ENCODE data around the gene NT5C1A. TPM values are rescaled to one million over a fixed set of nuclear protein-coding genes. Genes with fewer than 3 reads are reported as not detected.

Gene NT5C1A
- polyA plus RNA-seq, 2 of the 4 experiments (the other 2 are of a cell fraction): not detected

GRCh38 chr1:39652554-39652953, 19.4 kb downstream of the NT5C1A start:
- ChIA-PET CTCF (interaction anchor here (1.0 to 10.0 kb wide), 7 partner anchors 9 to 91 kb away, joined by 3 to 143 read pairs (median 6); partner anchors contain the start of gene NT5C1A), POLR2A (no interaction called here)
- Histone ChIP-seq H3K27ac (no peak overlapping the region), H3K4me1 (no peaks in the 10 kb centered on the region), H3K4me3 (no peak overlapping the region), H3K9me3 (no peaks in the 10 kb centered on the region), H3K4me2 (no peak overlapping the region)
- FAIRE-seq: no peak
- TF ChIP-seq BHLHE40 (IDR thresholded peaks at IDR 0.05; ENCODE audit: low read depth, low read length): no peak
- no peak for TF ChIP-seq EP300 (IDR thresholded peaks at IDR 0.05)
- TF ChIP-seq, protein P1, sequence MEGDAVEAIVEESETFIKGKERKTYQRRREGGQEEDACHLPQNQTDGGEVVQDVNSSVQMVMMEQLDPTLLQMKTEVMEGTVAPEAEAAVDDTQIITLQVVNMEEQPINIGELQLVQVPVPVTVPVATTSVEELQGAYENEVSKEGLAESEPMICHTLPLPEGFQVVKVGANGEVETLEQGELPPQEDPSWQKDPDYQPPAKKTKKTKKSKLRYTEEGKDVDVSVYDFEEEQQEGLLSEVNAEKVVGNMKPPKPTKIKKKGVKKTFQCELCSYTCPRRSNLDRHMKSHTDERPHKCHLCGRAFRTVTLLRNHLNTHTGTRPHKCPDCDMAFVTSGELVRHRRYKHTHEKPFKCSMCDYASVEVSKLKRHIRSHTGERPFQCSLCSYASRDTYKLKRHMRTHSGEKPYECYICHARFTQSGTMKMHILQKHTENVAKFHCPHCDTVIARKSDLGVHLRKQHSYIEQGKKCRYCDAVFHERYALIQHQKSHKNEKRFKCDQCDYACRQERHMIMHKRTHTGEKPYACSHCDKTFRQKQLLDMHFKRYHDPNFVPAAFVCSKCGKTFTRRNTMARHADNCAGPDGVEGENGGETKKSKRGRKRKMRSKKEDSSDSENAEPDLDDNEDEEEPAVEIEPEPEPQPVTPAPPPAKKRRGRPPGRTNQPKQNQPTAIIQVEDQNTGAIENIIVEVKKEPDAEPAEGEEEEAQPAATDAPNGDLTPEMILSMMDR (IDR thresholded peaks at IDR 0.05): no peak
- no peak for TF ChIP-seq CBX2 (IDR thresholded peaks at IDR 0.05; ENCODE audit: borderline replicate concordance, low read depth)
- no peak for TF ChIP-seq GATA3 (IDR thresholded peaks at IDR 0.05; ENCODE audit: borderline replicate concordance)
- TF ChIP-seq HOXB13 (CRISPR knock-in tag; IDR thresholded peaks at IDR 0.05; ENCODE audit: low read depth): no peak
- TF ChIP-seq CHD4 (IDR thresholded peaks at IDR 0.05; ENCODE audit: borderline replicate concordance): no peak
- TF ChIP-seq SMC3 (IDR thresholded peaks at IDR 0.05): no peak
- TF ChIP-seq HES2 (IDR thresholded peaks at IDR 0.05): no peak
- TF ChIP-seq HOXA7 (CRISPR knock-in tag; IDR thresholded peaks at IDR 0.05): no peak
- no peak for TF ChIP-seq RCOR1 (IDR thresholded peaks at IDR 0.05; ENCODE audit: low read depth, low read length)
- TF ChIP-seq EHMT2 (IDR thresholded peaks at IDR 0.05; ENCODE audit: low read depth): no peak
- no peak for TF ChIP-seq FOXS1 (CRISPR knock-in tag; IDR thresholded peaks at IDR 0.05)
- TF ChIP-seq PHF8 (IDR thresholded peaks at IDR 0.05; ENCODE audit: borderline replicate concordance, low read depth): no peak
- no peak for TF ChIP-seq USF2 (IDR thresholded peaks at IDR 0.05)
- TF ChIP-seq CHD2 (IDR thresholded peaks at IDR 0.05; ENCODE audit: low read length, partially characterized antibody): no peak
- no peak for TF ChIP-seq NFE2L2 (conservative IDR thresholded peaks at IDR 0.05; ENCODE audit: low read length)
- TF ChIP-seq NPAS2 (CRISPR knock-in tag; IDR thresholded peaks at IDR 0.05; ENCODE audit: borderline replicate concordance): no peak
- TF ChIP-seq HOXB5 (CRISPR knock-in tag; IDR thresholded peaks at IDR 0.05): no peak
- no peak for ATAC-seq
- 86% methylated on average over 1 of the region's 2 CpGs for WGBS (ENCODE audit: missing lambda C conversion rate)
- no peak for DNase-seq (ENCODE audit: low read depth in 1 of 2, low spot score in 1 of 2)

GRCh38 chr1:39652105-39652504, 19.8 kb downstream of the NT5C1A start:
- POLR2A ChIA-PET: no interaction called here

GRCh38 chr1:39650431-39650830, 21.5 kb downstream of the NT5C1A start:
- WGBS (ENCODE audit: missing lambda C conversion rate): 89% methylated on average over 1 of the region's 1 CpG
- TF ChIP-seq HDAC2 (IDR thresholded peaks at IDR 0.05) (no peak), USF2 (IDR thresholded peaks at IDR 0.05) (no peak), ZFP36 (IDR thresholded peaks at IDR 0.05; ENCODE audit: borderline replicate concordance, partially characterized antibody) (no peak), ZNF302 (CRISPR knock-in tag; IDR thresholded peaks at IDR 0.05) (no peak), REST (IDR thresholded peaks at IDR 0.05) (no peak), POLR2AphosphoS2 (conservative IDR thresholded peaks at IDR 0.05; ENCODE audit: low read length) (no peak), CBX2 (IDR thresholded peaks at IDR 0.05; ENCODE audit: borderline replicate concordance, low read depth) (no peak)
- TF ChIP-seq, protein P2, sequence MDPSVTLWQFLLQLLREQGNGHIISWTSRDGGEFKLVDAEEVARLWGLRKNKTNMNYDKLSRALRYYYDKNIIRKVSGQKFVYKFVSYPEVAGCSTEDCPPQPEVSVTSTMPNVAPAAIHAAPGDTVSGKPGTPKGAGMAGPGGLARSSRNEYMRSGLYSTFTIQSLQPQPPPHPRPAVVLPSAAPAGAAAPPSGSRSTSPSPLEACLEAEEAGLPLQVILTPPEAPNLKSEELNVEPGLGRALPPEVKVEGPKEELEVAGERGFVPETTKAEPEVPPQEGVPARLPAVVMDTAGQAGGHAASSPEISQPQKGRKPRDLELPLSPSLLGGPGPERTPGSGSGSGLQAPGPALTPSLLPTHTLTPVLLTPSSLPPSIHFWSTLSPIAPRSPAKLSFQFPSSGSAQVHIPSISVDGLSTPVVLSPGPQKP (IDR thresholded peaks at IDR 0.05; ENCODE audit: low read depth, low read length): no peak

More at GRCh38 chr1:39652105-39652504, 19.8 kb downstream of the NT5C1A start:
- 82% methylated on average over 6 of the region's 6 CpGs for WGBS (ENCODE audit: missing lambda C conversion rate)
- H3K27ac ChIP-seq: no peak overlapping the region
- H3K4me1 ChIP-seq: no peaks in the 10 kb centered on the region
- H3K4me2 ChIP-seq: no peak overlapping the region
- H3K4me3 ChIP-seq: no peak overlapping the region
- no peak for ATAC-seq
- no peaks in the 10 kb centered on the region for H3K9me3 ChIP-seq
- TF ChIP-seq ZC3H11A (IDR thresholded peaks at IDR 0.05) (no peak), HOXB5 (CRISPR knock-in tag; IDR thresholded peaks at IDR 0.05) (no peak), ZSCAN20 (CRISPR knock-in tag; IDR thresholded peaks at IDR 0.05) (no peak), RFX5 (IDR thresholded peaks at IDR 0.05) (no peak), ZNF302 (CRISPR knock-in tag; IDR thresholded peaks at IDR 0.05) (no peak), BHLHE40 (IDR thresholded peaks at IDR 0.05; ENCODE audit: low read depth, low read length) (no peak)
- no peak for FAIRE-seq
- no peak for DNase-seq (ENCODE audit: low read depth in 1 of 2, low spot score in 1 of 2)
- CTCF ChIA-PET: interaction anchor here (0.7 to 10.0 kb wide), 7 partner anchors 8 to 91 kb away, joined by 3 to 143 read pairs (median 5); partner anchors contain the start of gene NT5C1A

More at GRCh38 chr1:39650431-39650830, 21.5 kb downstream of the NT5C1A start:
- ChIA-PET CTCF (interaction anchor here (0.6 to 9.8 kb wide), 4 partner anchors 11 to 1029 kb away, joined by 3 to 109 read pairs (median 10); partner anchors contain the start of gene HEYL), POLR2A (no interaction called here)
- DNase-seq (ENCODE audit: low read depth in 1 of 2, low spot score in 1 of 2) (no peak), ATAC-seq (no peak), FAIRE-seq (no peak)
- H3K4me3 ChIP-seq: no peak overlapping the region
- H3K4me1 ChIP-seq: no peaks in the 10 kb centered on the region
- H3K4me2 ChIP-seq: no peak overlapping the region
- no peaks in the 10 kb centered on the region for H3K9me3 ChIP-seq
- H3K27ac ChIP-seq: no peak overlapping the region
